Subcutaneous adipose tissue (tissue), 4 donors: Measurements from ENCODE around the gene TMEM139. TPM values are rescaled to one million over a fixed set of nuclear protein-coding genes. Genes with fewer than 3 reads are reported as not detected.

Experiments
- total RNA-seq, 4 donors: library from RNA; depleted of rRNA; stranded (reverse); fragments of >200 nt; gene quantifications; one replicate each; pipeline ENCODE4 v1.1.0, GENCODE V29; 2016
- TF ChIP-seq, protein P1 (sequence below): fragments of 450-650 bp; IDR thresholded peaks from one replicate; pipeline ENCODE4 v1.5.1; 2016; ENCODE audit warnings: low read depth, mild to moderate bottlenecking, control low read depth, antibody characterized with exemption, moderate library complexity

Gene TMEM139
- total RNA-seq, 4 donors from 2014 or later: 0.66 to 11.9 TPM; not detected in 2

GRCh38 chr7:143257501-143257900 is 27.3 kb upstream of the TMEM139 start:
- TF ChIP-seq, protein P1, sequence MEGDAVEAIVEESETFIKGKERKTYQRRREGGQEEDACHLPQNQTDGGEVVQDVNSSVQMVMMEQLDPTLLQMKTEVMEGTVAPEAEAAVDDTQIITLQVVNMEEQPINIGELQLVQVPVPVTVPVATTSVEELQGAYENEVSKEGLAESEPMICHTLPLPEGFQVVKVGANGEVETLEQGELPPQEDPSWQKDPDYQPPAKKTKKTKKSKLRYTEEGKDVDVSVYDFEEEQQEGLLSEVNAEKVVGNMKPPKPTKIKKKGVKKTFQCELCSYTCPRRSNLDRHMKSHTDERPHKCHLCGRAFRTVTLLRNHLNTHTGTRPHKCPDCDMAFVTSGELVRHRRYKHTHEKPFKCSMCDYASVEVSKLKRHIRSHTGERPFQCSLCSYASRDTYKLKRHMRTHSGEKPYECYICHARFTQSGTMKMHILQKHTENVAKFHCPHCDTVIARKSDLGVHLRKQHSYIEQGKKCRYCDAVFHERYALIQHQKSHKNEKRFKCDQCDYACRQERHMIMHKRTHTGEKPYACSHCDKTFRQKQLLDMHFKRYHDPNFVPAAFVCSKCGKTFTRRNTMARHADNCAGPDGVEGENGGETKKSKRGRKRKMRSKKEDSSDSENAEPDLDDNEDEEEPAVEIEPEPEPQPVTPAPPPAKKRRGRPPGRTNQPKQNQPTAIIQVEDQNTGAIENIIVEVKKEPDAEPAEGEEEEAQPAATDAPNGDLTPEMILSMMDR: no peak

DNA sequence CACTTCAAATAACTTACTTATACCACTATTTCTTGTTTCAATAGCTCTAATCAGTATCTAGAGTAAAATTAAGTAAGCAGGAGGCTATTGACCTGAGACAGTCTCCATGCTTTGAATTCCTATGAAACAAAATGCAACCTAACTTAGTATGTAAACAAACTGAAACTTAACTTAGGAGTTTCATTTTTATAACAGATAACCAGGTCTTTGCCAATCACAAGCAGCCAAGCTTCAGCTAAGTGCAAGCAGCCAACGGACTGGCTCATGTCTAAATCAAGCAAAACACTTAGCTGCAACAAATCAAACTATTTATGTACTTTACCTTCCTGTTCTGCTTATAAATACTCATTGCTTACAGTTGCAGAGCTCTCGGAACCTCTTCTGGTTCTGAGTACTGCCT is 25.9 kb upstream of the TMEM139 start:
- TF ChIP-seq, protein P1: no peak

DNA sequence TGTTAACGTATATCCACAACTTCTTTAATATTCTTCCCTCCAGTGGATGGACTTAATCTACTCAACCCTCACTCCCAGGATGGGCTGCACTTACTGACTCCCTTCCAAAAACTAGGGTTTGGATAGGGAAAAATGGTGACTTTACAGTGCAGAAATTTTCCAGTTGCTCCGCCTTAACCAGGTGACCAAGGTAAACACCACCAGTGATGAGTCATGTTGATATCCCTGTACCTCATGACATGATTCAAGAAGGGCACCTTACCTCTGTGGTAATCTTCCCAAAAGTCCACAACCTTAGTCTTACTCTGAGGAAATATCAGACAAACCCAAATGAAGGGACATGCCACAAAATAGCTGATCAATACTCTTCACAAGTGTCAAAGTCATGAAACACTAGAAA is 25.0 kb upstream of the TMEM139 start:
- TF ChIP-seq, protein P1: no peak

DNA sequence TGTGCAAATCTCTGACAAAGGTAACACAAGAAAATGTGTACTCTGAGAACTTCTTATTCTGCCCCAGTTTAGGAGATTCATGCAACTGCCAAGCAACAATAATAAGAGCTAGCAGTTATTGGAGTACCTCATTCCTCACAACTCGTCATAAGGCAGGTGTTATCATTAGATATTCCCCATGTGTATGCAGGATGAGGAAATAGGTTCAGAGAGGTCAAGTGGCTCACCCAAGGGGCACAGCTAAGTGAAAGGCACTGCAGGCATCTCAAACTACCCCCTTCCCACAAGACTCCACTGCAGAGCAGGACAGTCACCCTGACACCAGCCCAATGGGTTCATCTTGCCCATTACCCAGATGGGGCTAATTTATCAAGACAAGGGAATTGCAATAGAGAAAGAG is 22.9 kb upstream of the TMEM139 start:
- TF ChIP-seq, protein P1: no peak

GRCh38 chr7:143263266-143264195 is 21.2 kb upstream of the TMEM139 start, which contains the start of gene GSTK1:
GSTK1 (plus strand) TSS chr7:143263441; CDS start chr7:143263514, 73 bp downstream.
- TF ChIP-seq, protein P1: no peak

GRCh38 chr7:143265017-143265693 is 19.6 kb upstream of the TMEM139 start:
- TF ChIP-seq, protein P1: no peak

DNA sequence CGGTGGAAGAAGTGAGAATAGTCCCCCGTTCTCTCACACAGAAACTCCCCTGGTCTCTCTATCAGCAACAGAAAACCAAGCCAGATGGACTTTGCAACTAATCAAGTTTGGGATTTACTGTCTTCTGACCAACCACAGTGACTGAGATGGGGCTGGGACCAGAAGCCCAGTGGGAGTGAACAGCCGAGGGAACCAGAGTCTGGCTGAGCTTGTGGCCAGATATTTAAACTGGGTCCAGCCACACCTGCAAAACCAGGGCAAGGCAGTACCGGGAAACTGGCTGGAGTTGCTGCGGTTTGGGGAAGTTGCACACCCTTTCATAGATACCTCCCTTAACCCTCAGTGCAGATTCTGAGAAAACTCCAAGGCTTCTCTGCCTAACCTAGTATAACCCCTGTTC is 15.5 kb upstream of the TMEM139 start:
- TF ChIP-seq, protein P1: no peak
